HG02943 (cell line): Measurements from ENCODE around the gene ARHGEF16.

Source experiments
- ATAC-seq: cut with Tn5 transposase; IDR thresholded peaks from one replicate; pipeline ENCODE4 v1.9.1; 2021; ENCODE audit warnings: mild to moderate bottlenecking, low read depth, moderate library complexity; ENCODE audit not compliant: unreplicated experiment

Gene ARHGEF16

DNA sequence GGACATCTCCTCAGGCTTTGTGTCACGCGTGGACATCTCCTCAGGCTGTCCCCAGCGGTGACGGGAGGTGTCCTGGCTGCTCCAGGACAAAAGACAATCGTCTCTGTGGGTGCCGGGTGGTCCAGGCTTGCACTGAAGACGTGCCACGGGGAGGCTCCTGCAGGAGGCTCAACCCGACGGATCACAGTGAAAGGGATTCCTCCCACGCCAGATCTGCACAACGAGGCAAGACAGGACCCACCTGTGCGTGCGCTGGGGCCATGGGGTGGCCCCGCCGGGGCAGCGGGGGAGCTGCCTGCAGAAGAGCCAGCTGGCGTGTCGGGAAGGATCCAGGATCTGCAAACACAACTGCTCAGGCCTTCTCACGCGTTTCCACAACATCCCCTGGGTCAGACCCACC, 18.8 kb upstream of the ARHGEF16 start:
- ATAC-seq: no peak

DNA sequence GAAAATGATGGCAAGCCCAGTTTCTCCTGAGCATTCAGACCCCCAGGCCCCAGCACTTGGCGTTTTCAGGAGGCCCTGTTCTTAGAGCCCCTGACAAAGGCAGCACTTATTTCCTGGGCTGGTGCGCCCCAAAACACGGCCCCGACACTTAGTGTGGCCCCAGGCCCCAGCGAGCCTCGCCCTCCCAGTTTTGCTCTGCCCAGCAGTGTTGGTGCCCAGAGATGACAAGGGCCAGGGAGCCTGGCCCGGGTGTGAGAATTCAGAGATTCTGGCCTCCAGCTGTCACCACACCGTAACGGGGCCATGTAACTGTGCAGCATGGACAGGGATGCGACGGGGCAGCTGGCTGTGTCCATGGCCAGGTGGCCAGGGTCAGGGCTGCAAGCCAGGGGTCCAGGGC, 18.0 kb upstream of the ARHGEF16 start:
- no peak for ATAC-seq

DNA sequence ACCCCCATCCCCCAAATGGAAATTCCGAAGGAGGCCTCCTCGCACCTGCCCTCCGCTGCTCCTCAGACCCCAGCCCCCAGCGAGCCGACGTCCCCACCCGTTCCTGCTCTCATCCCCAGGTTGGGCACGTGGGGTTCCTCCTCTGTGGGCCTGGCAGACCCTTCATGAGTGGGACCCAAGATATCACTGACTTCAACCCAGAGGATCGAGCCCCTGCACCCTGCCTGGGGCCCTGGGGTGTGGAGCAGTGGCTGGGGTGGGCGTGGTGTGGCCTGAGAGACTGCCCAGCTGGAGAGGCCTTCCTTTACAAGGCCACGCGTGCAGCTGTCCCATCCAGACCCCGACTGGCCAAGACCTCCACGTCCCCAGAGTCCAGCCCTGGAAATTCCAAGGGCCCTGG, 17.6 kb upstream of the ARHGEF16 start:
- no peak for ATAC-seq

DNA sequence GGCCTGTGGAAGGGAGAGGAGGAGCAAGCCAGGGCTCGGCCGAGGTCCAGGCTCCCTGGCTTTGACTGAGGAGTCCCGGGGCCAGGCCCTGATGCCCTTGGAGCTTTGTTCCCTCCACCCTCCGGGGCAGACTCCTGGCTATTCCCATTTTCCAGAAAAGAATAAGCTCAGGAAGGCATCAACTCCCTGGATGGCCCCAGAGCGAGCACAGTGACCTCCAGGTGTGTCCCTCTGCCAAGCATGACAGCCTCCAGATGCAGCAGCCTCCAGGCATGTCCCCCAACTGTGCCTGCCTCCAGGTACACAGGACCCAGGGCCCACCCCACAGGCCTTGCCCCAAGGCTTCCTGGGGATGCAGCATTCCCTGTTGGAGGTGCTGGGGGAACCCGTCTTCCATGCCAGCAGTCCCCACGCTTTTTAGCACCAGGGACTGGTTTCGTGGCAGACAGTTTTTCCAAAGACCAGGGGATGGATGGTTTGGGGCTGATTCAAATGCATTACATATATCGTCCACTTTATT, 15.7 kb upstream of the ARHGEF16 start:
- ATAC-seq: no peak

DNA sequence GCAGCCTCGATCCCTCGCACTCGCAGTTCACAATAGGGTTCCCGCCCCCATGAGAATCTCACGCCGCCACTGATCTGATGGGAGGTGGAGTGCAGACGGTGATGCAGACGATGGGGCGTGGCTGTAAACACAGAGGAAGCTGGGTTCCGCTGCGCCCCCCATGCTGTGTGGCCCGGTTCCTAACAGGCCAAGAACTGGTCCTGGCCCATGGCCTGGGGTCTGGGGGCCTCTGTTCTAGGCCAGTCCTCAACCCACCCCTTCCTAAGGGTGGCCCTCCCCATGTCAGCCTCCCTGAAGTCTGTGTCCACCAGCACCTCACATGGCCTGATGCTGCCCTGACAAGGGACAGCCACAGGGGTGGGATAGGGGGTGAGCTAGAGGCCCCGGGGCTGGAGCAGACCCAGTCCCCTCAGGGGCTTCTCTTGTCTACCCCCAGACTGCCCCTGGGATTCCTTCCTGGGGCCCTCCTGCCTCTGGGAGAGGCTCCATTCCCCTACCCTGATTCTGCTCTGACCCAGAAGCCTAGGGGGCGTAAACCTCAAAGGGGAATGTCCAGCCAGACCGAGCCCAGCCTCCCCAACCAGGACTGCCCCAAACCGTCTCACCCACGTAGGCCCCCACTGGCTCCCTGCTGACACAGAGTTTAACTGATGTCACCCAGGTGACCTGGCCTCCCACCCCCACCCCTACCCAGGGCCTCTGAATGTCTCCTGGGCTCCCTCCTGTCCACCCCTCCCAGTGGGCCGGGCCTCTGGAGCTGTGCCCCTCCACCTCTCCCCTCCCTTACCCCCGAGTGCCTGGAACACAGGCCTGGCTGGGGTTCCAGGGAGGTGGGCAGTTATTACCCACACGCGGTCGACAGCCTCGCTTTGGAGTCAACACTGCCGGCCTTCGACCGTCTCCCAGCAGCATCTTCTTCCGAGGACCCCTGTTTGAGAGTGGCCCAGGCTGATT, 14.8 kb upstream of the ARHGEF16 start:
- no peak for ATAC-seq

DNA sequence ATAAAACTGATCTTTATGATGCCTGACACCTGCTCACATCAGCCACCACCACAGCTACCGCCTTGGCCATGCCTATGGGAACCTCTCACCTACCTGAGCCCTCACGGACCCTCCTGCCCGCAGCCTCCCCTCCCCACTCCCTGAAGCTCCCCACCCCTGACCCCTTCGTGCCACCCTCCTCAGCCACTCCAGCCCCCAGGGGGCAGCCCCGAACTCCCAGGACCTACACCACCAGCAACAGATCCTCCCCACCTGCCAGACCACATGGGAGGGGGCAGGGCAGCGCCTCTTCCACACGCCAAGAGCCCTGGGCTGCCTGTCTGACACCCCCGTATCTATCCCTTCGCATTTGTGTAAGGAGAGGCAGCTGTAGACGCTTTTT, 14.2 kb upstream of the ARHGEF16 start:
- ATAC-seq: no peak

DNA sequence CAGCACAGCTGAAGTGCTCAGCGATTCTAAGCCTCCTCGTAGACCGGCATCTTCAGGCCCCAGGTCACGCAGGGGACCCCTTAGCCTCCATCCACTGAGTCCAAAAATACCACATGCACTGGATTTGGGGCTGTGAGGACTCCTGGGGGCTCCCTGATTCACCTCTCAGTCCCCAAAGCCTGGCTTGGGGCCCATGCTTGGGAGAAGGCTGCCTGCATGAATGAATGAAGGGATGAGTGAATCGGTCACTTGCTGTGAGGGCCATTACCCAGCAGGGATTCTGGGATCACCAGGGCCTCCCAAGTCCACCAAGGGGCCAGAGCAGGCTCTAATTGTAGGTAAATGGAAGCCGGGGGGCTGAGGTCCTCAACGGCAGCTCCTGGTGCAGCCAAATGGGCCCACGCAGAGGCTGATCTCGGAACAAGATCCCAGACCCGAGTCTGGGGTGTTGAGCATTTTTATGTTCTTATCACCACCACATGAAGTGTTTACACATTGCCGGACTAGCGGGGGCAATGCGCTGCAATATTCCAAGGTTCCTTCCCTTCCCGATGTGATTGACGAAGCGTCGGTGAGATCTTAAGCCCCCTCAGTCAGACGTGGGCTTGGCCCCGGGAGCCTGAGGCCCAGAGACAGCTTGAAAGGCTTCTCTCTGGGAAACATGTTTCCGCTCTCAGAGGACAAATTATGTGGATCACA, 13.6 kb upstream of the ARHGEF16 start:
- no peak for ATAC-seq

DNA sequence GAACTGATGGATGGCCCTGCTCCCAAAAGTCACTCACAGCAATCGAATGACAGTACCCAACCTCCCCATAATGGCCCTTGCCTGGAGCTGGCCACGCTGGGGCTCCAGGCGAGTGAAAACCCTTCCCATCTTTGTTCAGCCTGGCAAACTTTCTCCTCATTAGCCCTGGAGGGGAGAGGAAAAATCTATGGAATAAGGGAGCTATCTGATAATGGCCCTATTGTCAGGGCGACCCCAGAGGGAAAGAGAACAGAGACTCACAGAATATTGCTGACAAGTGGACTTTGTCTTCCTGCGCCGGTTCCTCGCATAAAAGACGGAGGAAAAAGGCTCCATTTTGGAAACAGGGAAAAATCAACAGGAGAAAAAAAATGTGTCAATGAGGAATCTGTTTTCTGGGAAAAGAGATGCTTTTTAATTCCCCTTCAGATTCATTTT, 13.0 kb upstream of the ARHGEF16 start:
- no peak for ATAC-seq

DNA sequence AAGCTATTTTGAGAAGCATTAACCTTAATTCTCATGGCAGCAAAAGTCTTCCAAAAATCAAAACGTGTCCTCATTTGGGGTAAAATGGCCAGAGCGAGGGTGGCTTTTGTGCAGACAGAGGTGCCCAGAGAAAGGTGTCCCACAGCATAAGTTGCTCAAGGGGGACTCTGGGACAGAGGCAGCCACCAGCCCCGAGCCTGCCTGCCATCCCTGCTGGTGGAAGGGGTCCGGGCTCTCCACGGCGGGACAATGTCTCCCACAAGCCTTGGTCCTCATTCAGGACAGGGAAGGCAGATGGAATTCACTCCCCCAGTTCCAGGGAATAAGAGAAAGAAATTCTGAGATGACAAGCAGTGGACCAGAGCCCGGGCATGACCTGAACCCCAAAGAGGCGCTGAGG, 12.6 kb upstream of the ARHGEF16 start:
- no peak for ATAC-seq

DNA sequence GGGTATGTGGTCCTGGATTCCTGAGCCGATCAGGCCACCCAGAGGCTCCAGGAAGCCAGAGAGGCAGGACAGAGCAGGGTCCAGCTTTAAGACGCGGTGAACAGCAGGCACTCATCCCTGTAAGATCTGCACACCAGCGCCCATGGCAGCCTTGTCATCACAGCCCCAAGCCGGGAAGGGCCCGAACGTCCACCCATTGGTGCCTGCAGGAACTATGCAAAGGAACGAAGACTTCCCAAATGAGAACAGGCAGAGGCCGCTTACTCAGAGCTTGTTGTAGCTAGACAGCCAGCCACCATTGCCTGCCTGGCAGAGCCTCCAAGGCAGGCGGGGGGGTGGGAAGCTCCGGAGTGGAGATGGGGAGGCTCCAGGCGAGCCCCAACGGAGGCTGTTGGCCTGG, 12.1 kb upstream of the ARHGEF16 start:
- ATAC-seq: no peak

DNA sequence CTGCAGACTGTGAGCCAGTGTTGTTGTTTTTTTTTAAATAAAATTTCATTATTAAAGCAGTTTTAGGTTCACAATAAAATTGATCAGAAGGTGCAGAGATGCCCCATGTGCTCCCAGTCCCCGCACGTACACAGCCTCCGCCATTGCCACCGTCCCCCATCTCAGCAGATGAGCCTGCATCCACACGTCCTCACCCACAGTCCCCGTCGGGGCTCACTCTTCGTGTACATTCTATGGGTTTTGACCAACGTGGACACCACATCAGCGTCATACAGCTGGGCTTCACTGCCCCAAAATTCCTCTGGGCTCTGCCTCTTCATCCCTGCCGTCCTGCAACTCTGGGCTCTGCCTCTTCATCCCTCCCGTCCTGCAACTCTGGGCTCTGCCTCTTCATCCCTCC, 11.6 kb upstream of the ARHGEF16 start:
- no peak for ATAC-seq

DNA sequence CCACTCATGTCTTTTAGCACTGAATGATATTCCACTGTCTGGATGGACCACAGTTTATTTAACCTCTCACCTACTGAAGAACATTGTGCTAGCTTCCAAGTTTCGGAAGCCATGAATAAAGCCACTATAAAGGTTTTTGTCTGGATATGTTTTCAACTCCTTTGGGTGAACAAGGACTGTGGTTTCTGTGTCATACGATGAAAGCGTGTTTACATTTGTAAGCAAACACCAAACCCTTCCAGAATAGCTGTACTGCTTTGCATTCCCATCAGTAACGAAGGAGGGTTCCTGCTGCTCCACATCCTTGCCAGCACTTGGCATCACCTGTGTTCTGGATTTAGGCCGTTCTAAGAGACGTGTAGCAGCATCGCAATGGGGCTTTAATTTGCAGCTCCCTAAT, 10.7 kb upstream of the ARHGEF16 start:
- ATAC-seq: no peak

DNA sequence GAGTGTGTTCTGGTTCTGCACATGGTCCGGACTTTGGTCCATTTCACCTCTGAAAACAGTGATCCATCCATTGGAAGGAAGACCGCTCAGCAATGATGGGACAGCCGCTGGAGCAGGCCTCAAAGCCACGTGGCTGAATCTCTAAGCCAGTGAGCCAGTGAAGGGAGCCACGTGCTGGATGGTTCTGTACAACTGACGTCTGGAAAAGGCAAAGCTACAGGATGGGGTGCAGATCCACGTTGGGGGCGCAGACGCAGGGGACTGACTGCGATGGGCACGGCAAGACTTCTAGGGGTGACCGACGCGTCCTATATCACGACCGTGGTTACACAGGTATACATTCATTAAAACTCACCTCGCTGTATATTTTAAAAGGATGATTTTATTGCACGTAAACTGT, 10.2 kb upstream of the ARHGEF16 start:
- ATAC-seq: no peak

DNA sequence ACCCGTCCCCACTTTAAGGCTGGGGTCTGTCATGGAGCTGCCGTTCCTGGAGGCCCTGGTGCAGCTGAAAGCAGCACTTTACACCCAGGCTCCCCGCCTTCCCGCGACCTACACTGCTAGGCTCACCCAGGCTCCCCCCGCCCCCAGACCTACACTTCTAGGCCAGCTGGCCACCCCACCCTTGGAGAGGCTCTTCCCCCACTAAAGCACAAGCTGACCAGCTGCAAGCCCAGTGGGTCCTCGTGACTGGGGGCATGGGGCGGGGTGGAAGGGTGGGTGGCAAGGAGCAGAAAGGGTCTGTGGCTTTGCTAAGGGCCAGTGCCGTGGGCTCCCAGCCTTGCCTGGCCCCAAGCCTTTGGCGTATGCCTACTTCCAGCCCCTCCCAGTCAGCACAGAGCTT, 9.7 kb upstream of the ARHGEF16 start:
- no peak for ATAC-seq

DNA sequence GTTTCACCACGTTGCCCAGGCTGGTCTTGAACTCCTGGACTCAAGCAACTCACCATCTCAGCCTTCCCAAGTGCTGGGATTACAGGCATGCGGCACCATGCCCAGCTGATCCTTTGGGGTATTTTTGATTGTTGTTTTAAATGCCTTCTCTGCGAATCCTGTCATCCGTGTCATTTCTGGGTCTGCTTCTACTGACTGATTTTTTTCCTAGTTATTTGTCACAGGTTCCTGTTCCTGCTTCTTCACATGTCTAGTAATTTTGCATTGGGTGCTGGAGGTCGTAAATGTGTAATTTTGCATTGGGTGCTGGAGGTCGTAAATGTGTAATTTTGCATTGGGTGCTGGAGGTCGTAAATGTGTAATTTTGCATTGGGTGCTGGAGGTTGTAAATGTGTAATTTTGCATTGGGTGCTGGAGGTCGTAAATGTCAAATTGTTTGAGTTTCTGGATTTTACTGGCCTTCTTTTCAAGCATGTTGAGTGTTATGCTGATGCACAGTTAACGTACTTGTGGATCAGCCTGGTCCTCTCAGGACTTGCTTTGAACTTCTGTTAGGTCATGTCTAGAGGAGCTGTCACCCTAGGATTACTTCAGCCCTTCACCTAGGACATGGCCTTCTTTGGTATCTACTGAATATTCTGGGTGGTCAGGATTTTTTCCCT, 4.1 kb upstream of the ARHGEF16 start:
- no peak for ATAC-seq

DNA sequence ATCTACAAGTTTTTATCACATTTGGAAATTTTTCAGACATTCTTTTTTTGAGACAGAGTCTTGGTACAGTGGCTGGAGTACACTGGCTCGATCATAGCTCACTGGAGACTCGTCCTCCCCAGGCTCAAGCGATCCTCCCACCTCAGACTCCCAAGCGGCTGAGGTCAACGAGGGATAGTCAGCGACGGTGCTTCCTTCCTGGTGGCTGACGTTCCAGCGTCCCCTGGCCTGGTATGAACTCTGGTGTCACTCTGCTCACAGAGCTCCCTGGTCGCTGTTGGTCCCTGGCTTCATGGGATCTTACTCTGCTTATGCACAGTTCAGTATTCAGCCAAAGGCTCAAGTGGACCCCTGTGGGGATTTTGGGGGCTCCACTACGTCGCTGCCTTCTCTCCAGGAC, 3.5 kb upstream of the ARHGEF16 start:
- ATAC-seq: no peak

DNA sequence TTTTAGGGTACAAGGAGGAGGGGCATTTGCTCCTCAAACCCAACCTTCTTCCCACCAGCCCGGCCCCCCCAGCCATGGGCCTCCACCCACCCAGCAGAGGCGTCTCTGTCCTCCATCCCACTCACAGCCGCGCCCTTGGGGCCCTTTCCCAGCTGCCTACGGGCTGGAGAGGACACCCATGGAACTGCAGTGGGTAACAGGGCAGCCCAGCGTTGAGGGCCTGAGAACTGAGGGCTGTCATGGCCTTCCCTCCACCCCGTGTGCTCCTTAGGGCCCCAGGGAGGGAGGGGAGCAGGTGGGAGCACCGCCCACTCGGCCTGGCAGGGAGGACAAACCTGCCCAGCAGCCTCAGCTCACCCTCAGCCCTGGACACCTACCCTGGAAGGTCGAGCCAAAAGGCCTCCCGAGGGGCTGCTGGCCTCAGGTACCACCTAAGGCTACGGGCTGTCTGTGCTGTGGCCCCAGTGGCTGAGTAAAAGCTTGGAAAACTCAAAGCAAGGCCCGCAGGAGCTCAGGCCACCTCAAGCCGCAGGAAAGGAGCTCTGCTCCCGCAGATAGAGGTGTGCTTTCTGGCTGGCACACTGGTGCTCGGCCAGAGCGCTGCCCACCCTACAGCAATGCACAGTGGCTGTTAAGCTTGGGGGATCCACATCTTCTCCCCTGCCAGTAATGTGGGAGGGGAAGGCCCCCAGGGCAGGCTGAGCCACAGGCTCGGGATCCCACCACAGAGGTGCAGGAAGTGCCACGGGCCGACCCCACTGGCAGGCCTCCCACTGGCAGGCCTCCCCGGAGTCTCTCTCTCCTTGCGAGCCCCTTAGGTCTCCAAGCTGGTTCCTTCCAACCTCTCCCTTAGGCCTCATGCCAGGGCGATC, 2.2 kb upstream of the ARHGEF16 start:
- ATAC-seq: no peak

DNA sequence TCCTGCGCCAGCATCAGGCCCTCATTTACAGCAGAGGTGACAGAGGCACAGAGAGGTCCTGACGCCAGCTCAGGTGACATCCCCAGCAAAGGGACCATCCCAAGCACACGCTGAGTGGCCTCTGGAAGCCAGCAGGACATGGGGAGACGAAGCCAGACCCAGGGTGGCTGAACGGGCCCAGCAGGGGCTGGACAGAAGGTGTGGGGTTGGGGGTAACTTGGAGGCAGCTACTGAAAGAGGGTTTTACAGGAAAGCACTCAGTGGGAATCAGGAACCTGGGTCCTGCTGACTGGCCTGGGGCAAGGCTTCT, 1.6 kb upstream of the ARHGEF16 start:
- no peak for ATAC-seq

DNA sequence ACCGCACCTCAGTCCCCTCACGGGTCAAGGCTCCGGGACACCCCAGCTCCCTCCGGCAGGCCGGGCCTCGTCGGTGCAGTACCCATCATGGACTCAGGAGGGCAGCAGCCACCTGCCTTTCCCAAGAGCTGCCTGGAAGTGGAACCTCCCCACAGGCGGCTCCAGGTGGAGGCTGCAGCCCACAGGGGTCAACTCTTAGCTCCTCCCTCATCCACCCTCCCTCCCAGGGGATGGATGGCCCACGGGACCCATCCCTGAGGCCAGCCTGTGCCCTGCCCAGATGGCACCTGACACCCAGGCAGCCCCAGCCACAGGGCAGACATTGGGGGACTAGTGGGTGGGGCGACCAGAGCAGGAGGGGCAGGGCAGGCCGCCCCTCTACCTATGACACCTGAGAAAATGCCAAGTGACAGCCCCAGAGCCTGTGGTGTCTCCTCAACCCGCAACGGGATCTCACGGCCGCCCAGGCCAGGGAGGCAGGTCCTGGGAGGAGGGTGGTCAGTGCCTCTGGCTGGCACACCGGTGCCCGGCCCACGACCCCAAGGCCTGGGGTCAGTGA, 1.2 kb upstream of the ARHGEF16 start:
- no peak for ATAC-seq
